ENCODE measurements around the gene ANGEL2. TPM values are rescaled to one million over a fixed set of nuclear protein-coding genes. Genes with fewer than 3 reads are reported as not detected.
A peak's percentile ranks its signal among the peaks of the same experiment; 100 is the strongest.

Gene ANGEL2
- total and polyA plus RNA-seq, 2 of the 13 experiments (the other 11 are each of a cell fraction or from before 2014, with no cell fraction given), result 12.3 to 25.4 TPM

- TF ChIP-seq, protein P1, sequence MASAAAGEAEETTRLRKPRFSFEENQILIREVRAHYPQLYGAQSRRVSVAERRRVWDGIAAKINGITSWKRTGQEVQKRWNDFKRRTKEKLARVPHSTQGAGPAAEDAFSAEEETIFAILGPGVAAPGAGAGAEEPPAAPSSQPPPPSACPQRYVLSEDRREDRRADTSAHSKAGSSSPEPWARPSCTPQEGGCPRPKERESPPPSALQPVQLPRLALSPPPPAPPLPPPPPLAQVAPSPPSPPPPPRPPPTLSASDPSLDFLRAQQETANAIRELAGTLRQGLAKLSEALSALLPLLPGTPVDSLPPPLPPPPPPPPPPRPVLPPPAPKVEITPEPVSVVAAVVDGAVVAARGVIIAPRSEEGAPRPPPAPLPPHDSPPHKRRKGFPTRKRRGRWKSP (CRISPR knock-in tag; IDR thresholded peaks at IDR 0.05), result peak; percentile 39; the same call in 1 of the 2 replicates
- 0 out of 2 replicates have a peak, but pooled peaks have one; percentile 14 for TF ChIP-seq CREB1 (IDR thresholded peaks at IDR 0.05)
- TF ChIP-seq CREB1 (CRISPR knock-in tag; IDR thresholded peaks at IDR 0.05), result peak; percentile 71
- no peak for TF ChIP-seq PRPF4 (IDR thresholded peaks at IDR 0.05; ENCODE audit: low read depth, low read length, poor library complexity, severe bottlenecking)
- TF ChIP-seq ZNF614 (CRISPR knock-in tag; IDR thresholded peaks at IDR 0.05; ENCODE audit: borderline replicate concordance), result peak; percentile 47; the same call in 1 of the 2 replicates
- peak; percentile 27 for TF ChIP-seq SKI (IDR thresholded peaks at IDR 0.05; ENCODE audit: partially characterized antibody)
- TF ChIP-seq ZNF841 (CRISPR knock-in tag; IDR thresholded peaks at IDR 0.05; ENCODE audit: borderline replicate concordance), result no peak
- TF ChIP-seq ZFP62 (CRISPR knock-in tag; IDR thresholded peaks at IDR 0.05), result no peak
- no peak for TF ChIP-seq ZSCAN25 (CRISPR knock-in tag; IDR thresholded peaks at IDR 0.05)
- peak; percentile 77 for TF ChIP-seq E2F1 (CRISPR knock-in tag; IDR thresholded peaks at IDR 0.05)
- no peak for TF ChIP-seq MIXL1 (CRISPR knock-in tag; IDR thresholded peaks at IDR 0.05)
- TF ChIP-seq CSRNP1 (CRISPR knock-in tag; IDR thresholded peaks at IDR 0.05), result peak; percentile 72; the same call in 1 of the 2 replicates
- TF ChIP-seq ZSCAN31 (CRISPR knock-in tag; IDR thresholded peaks at IDR 0.05; ENCODE audit: low read depth), result peak; percentile 68
- no peak for TF ChIP-seq THYN1 (CRISPR knock-in tag; IDR thresholded peaks at IDR 0.05; ENCODE audit: borderline replicate concordance, low read depth)
- TF ChIP-seq MLLT10 (CRISPR knock-in tag; IDR thresholded peaks at IDR 0.05), result no peak
- TF ChIP-seq ZBTB34 (CRISPR knock-in tag; IDR thresholded peaks at IDR 0.05), result no peak
- TF ChIP-seq KLF16 (CRISPR knock-in tag; IDR thresholded peaks at IDR 0.05), result peak in 1 of 2 experiments; percentile 67; a peak in 2 of 4 replicates
- peak; percentile 46; the same call in 1 of the 2 replicates for TF ChIP-seq ZZZ3 (CRISPR knock-in tag; IDR thresholded peaks at IDR 0.05; ENCODE audit: borderline replicate concordance)
- no peak for TF ChIP-seq ZNF362 (CRISPR knock-in tag; IDR thresholded peaks at IDR 0.05; ENCODE audit: borderline replicate concordance)
- TF ChIP-seq ZNF746 (CRISPR knock-in tag; IDR thresholded peaks at IDR 0.05), result peak; percentile 51
- TF ChIP-seq CHD2 (IDR thresholded peaks at IDR 0.05; ENCODE audit: low read depth, low read length), result no peak
- no peak for TF ChIP-seq ZNF251 (CRISPR knock-in tag; IDR thresholded peaks at IDR 0.05)
- peak; percentile 38; the same call in 1 of the 2 replicates for TF ChIP-seq KDM3A (CRISPR knock-in tag; IDR thresholded peaks at IDR 0.05; ENCODE audit: low read depth)
Observed at GRCh38 chr1:213015099-213016050, at the start of gene ANGEL2 (continued).

Measured in HepG2 (cell line).